Measurements from ENCODE around the gene ANXA1.

Gene ANXA1

DNA sequence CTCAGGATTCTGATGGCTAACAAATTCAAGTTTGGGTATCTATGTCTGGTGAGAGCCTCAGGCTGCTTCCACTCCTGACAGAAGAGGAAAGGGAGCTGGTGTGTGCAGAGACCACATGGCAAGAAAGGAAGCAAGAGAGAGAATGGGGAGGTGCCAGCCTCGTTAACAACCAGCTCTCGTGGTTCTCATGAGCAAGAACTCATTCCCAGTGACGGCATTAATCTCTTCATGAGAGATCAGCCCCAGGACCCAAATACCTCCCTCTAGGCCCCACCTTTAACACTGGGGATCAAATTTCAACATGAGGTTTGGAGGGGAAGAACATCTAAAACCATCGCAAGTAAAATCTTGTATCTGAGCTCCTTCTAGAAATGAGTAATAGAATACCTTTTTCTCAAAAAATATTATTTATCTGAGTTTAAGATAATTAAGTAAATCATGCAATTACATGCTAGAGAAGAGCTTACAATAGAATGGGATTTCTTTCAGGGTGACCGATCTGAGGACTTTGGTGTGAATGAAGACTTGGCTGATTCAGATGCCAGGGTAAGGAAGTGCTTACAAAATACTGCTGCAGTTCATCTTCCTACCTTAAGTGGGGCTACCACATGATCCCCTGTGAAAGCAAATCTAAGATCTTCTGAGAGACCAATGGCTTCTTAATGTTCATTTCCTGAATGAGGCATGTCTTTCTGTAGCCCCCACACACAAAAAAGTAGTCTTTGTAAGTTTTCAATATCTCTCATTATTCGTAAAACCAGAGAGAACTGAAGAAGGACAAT is 11.5 kb downstream of the ANXA1 start:
- no peak overlapping the region for H2AFZ ChIP-seq (ENCODE audit: low read depth, low read length)

DNA sequence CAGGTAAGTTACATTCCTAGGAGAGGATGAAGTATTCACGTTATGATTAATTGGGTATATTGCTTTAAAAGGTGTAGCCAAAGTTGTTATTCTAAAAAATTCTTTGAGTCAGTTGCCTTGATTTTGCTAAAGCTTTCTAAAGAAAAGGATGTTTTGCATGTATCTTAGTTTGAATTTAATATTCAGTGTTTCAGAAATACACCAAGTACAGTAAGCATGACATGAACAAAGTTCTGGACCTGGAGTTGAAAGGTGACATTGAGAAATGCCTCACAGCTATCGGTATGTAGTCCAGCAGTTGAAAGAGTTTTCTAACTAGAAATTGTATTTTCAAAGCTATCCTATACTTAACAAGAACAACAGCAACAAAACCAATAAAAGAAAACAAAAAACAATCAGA is 14.2 kb downstream of the ANXA1 start:
- no peaks in the 10 kb centered on the region for H3K36me3 ChIP-seq (ENCODE audit: insufficient read depth, low read length)
- H3K4me1 ChIP-seq (ENCODE audit: insufficient read depth, low read length) = peaks cover 3% of the 10 kb centered on the region
- H2AFZ ChIP-seq (ENCODE audit: low read depth, low read length) = no peak overlapping the region
- no peaks in the 10 kb centered on the region for H3K27me3 ChIP-seq (ENCODE audit: insufficient read depth, low read length)
- no peaks in the 10 kb centered on the region for H3K9me3 ChIP-seq (ENCODE audit: low read length)
- H3K4me3 ChIP-seq (ENCODE audit: low read length) = no peak overlapping the region

More for the DNA sequence above, 11.5 kb downstream of the ANXA1 start:
- Histone ChIP-seq H3K36me3 (ENCODE audit: insufficient read depth, low read length) (no peaks in the 10 kb centered on the region), H3K9me3 (ENCODE audit: low read length) (no peaks in the 10 kb centered on the region), H3K27me3 (ENCODE audit: insufficient read depth, low read length) (no peaks in the 10 kb centered on the region), H3K4me1 (ENCODE audit: insufficient read depth, low read length) (peaks cover 6% of the 10 kb centered on the region), H3K4me3 (ENCODE audit: low read length) (no peak overlapping the region)

DNA sequence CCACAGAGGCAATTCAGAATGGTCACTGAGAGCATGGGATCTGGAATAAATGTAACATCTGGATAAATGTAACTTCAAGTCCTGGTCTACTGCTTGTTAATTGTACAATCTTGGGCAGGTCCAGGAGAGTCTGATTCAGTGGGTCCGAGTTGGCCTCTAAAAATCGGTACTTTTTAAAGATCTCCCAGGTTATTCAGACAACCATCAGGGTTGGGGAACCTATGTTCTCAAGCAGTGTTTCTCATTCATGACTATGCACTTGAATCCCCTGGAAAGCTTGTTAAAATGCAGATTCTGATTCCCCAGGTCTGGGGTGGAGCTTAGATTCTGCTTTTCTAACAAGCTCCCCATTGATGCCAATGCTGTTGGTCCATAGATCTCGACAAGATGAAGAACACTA is 14.8 kb downstream of the ANXA1 start:
- Histone ChIP-seq H3K9me3 (ENCODE audit: low read length) (no peaks in the 10 kb centered on the region), H3K36me3 (ENCODE audit: insufficient read depth, low read length) (no peaks in the 10 kb centered on the region), H3K27me3 (ENCODE audit: insufficient read depth, low read length) (no peaks in the 10 kb centered on the region)

DNA sequence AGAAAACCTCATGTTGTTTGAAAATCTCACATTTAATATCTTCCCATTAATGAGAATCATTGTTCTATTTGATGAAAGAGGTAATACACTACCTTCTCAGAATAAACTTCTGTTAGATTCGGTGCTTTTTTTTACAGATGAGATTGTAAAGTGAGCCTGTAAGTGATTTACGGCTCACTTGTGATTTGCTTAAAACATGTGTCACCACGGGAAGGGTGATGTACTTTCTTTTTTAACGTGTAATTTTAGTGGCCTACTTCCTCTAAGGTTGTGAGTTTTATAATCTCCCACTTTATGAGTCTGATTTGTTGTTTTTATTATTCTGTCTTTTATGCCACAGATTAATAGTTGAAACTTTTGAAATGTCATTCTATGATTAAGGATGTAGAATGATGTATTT is 15.9 kb downstream of the ANXA1 start:
- H3K4me1 ChIP-seq (ENCODE audit: insufficient read depth, low read length) = no peaks in the 10 kb centered on the region
- H3K27me3 ChIP-seq (ENCODE audit: insufficient read depth, low read length) = no peaks in the 10 kb centered on the region
- H3K4me3 ChIP-seq (ENCODE audit: low read length) = no peak overlapping the region
- H2AFZ ChIP-seq (ENCODE audit: low read depth, low read length) = no peak overlapping the region
- H3K36me3 ChIP-seq (ENCODE audit: insufficient read depth, low read length) = no peaks in the 10 kb centered on the region
- no peaks in the 10 kb centered on the region for H3K9me3 ChIP-seq (ENCODE audit: low read length)

More for the DNA sequence above, 14.8 kb downstream of the ANXA1 start:
- Histone ChIP-seq H3K4me1 (ENCODE audit: insufficient read depth, low read length) (peaks cover 2% of the 10 kb centered on the region), H3K4me3 (ENCODE audit: low read length) (no peak overlapping the region), H2AFZ (ENCODE audit: low read depth, low read length) (no peak overlapping the region)

DNA sequence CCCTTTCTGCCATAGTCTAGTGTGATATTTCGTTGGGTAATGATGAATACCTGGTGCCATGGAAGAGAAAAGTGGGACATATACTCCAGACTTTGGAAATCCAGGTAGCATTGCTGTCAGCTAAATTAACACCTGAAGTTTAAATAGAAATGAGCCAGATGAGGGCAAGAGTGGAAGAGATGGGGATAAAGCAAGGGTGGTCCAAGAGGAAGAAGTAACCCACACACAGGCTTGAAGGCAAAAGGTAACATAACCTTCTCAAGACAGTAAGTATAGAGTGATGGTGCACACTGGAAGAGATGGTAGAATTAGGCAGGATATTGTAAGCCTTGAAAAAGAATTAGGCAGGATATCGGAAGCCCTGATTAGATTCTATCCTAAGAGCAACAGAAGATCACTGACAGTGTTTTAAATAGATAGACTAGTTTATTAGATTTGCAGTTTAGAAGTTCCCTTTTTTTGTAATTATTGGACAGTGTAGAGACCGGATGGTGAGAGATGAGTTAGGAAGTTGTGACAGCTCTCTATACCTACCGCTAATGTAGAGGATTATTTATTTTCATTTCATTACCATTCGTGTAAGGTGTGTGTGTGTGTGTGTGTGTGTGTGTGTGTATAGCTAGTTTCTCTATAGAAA is 16.8 kb downstream of the ANXA1 start:
- H3K4me1 ChIP-seq (ENCODE audit: insufficient read depth, low read length) = no peaks in the 10 kb centered on the region
- H3K27me3 ChIP-seq (ENCODE audit: insufficient read depth, low read length) = no peaks in the 10 kb centered on the region
- H3K9me3 ChIP-seq (ENCODE audit: low read length) = no peaks in the 10 kb centered on the region
- no peak overlapping the region for H3K4me3 ChIP-seq (ENCODE audit: low read length)
- H3K36me3 ChIP-seq (ENCODE audit: insufficient read depth, low read length) = no peaks in the 10 kb centered on the region
- H2AFZ ChIP-seq (ENCODE audit: low read depth, low read length) = no peak overlapping the region

DNA sequence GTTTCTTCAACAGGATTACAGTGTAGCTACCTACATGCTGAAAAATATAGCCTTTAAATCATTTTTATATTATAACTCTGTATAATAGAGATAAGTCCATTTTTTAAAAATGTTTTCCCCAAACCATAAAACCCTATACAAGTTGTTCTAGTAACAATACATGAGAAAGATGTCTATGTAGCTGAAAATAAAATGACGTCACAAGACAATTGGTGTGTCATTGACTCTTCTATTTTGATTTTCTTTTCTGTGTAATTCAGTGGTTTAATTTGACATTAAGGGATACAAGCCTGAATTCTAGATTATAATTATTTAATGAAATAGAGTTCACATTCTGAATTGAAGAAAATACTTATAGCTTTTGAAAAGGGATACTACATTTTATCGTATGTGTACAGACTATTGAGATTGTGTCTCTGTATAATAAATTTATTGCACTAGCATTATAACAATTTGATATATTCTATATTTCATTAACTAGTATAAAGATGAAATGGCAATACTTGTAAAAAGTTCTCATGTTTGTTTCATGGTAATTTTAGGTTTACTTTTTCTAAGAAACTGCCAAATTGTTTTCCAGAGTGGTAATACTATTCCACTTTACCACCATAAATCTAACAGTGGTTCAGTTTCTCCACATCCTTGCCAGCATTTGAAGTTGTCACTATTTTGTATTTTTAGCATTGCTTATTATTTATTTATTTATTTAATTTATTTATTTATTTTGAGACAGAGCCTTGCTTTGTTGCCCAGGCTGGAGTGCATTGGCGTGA is 18.7 kb downstream of the ANXA1 start:
- no peak overlapping the region for H2AFZ ChIP-seq (ENCODE audit: low read depth, low read length)
- H3K36me3 ChIP-seq (ENCODE audit: insufficient read depth, low read length) = no peaks in the 10 kb centered on the region
- no peak overlapping the region for H3K4me3 ChIP-seq (ENCODE audit: low read length)
- H3K4me1 ChIP-seq (ENCODE audit: insufficient read depth, low read length) = peaks cover 5% of the 10 kb centered on the region
- H3K27me3 ChIP-seq (ENCODE audit: insufficient read depth, low read length) = no peaks in the 10 kb centered on the region
- H3K9me3 ChIP-seq (ENCODE audit: low read length) = no peaks in the 10 kb centered on the region

DNA sequence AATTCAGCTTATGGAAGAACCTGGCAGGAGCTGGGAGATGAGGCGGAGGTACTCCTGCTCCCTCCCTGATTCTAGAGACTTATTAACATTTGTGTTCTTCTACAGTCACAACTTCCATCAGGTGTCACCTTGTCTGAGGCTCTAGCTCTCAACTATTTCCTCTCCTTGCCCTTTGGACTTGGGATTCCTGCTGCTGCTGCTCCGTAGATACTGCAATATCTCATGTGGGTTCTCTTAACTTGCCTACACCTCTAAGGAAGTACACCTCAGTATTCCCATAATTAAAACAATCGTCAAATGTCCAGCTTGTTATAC is 21.2 kb downstream of the ANXA1 start:
- Histone ChIP-seq H3K27me3 (ENCODE audit: insufficient read depth, low read length) (no peaks in the 10 kb centered on the region), H2AFZ (ENCODE audit: low read depth, low read length) (no peak overlapping the region), H3K4me1 (ENCODE audit: insufficient read depth, low read length) (peaks cover 5% of the 10 kb centered on the region), H3K9me3 (ENCODE audit: low read length) (no peaks in the 10 kb centered on the region), H3K36me3 (ENCODE audit: insufficient read depth, low read length) (no peaks in the 10 kb centered on the region), H3K4me3 (ENCODE audit: low read length) (no peak overlapping the region)

DNA sequence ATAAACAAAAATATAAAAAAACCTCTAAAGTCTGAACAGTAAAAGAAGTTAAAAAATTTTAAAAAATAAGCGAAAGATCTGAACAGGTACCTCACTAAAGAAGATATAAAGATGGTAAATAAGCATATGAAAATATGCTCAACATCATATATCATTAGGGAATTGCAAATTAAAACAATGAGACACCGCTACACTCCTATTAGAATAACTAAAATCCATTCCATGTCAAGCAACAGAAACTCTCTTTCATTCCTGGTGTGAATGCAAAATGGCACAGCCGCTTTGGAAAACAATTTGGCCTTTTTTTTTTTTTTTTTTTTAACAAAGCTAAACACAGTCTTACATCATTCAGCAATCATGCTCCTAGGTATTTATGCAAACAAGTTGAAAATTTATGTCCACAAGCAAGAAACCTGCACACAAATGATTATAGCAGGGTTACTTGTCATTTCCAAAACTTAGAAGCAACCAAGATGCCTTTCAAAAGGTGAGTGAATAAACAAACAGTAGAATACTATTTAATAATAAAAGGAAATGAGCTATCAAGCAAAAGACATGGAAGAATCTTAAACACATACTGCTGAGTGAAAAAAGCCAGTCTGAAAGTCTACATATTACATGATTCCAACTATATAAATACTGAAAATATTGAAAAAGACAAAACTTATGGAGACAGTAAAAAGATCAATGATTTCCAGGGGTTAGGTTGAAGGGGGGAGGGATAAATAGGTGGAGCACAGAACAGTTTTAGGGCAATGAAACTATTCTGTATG is 22.1 kb downstream of the ANXA1 start:
- Histone ChIP-seq H3K4me3 (ENCODE audit: low read length) (no peak overlapping the region), H3K27me3 (ENCODE audit: insufficient read depth, low read length) (no peaks in the 10 kb centered on the region), H3K4me1 (ENCODE audit: insufficient read depth, low read length) (peaks cover 5% of the 10 kb centered on the region), H3K9me3 (ENCODE audit: low read length) (no peaks in the 10 kb centered on the region), H2AFZ (ENCODE audit: low read depth, low read length) (peak overlapping the region; percentile 33), H3K36me3 (ENCODE audit: insufficient read depth, low read length) (no peaks in the 10 kb centered on the region)

DNA sequence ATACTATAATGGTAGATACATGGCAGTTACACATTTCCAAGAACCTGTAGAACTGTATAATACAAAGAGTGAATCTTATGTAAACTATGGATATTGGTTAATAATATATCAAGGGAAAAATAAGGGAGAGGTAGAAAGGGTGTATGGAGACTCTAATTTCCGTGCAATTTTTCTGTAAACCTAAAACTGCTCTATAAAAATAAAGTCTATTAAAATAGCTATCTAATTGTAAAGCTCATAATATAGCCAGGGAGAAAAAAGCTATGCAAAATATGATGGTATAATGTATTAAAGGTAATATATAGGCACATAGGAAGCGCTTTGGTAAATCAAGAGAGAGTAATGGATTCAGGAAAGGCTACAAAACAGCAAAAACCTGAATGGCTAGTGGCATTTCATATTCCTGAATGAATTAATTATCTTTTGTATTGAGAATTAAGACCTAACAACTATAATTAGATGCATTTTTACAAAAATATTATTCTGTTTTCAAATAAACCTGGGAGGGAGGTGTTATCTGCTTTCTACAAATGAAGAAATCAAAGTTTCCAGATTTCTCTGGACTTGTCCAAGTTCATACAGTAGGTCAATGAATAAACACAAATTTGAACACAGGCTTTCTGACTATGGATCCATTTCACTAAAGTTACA is 22.8 kb downstream of the ANXA1 start:
- H2AFZ ChIP-seq (ENCODE audit: low read depth, low read length) = no peak overlapping the region
- H3K27me3 ChIP-seq (ENCODE audit: insufficient read depth, low read length) = no peaks in the 10 kb centered on the region
- no peaks in the 10 kb centered on the region for H3K36me3 ChIP-seq (ENCODE audit: insufficient read depth, low read length)
- H3K9me3 ChIP-seq (ENCODE audit: low read length) = no peaks in the 10 kb centered on the region
- H3K4me1 ChIP-seq (ENCODE audit: insufficient read depth, low read length) = peaks cover 7% of the 10 kb centered on the region
- H3K4me3 ChIP-seq (ENCODE audit: low read length) = no peak overlapping the region

DNA sequence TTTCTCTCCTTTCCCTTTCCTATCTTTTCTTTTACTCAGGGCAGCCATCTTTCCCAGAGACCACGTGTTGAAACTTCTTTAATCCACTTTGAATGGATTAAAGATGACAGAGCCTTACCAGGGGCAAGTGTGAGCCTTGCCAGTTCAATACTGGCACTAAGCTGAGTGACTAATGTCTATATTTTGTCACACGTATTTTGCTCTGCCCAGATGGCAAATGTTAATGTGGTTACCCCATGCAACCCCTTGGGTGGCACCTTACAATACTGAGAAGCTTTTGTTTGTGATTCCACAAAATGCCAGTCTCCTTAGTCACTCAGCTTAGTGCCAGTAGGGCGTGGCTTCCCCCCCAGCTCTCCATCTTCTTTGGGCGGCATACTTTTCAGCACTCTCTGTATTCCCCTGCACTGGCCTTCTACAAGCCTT is 24.8 kb downstream of the ANXA1 start:
- Histone ChIP-seq H3K4me1 (ENCODE audit: insufficient read depth, low read length) (peaks cover 10% of the 10 kb centered on the region), H2AFZ (ENCODE audit: low read depth, low read length) (no peak overlapping the region), H3K4me3 (ENCODE audit: low read length) (no peak overlapping the region), H3K9me3 (ENCODE audit: low read length) (no peaks in the 10 kb centered on the region), H3K27me3 (ENCODE audit: insufficient read depth, low read length) (no peaks in the 10 kb centered on the region), H3K36me3 (ENCODE audit: insufficient read depth, low read length) (no peaks in the 10 kb centered on the region)

DNA sequence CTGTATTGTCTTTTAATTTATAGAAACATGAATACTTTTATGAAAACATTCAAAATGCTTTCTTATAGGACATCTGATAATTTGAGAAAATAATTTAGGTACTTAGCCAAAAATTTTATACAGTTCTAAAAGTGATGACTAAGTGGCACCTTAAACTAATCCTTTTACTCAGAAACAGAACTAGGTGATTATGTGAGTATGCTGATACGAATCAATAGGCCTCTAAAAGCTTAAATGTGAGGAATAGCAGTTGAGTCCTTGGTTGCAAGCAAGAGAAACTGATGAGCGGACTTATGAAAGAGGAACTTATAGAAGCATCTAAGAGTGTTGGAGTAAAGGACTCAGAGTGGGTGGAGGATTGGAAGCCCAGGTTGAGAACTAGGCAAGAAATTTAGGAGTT is 26.4 kb downstream of the ANXA1 start:
- no peaks in the 10 kb centered on the region for H3K9me3 ChIP-seq (ENCODE audit: low read length)
- no peaks in the 10 kb centered on the region for H3K36me3 ChIP-seq (ENCODE audit: insufficient read depth, low read length)
- no peaks in the 10 kb centered on the region for H3K27me3 ChIP-seq (ENCODE audit: insufficient read depth, low read length)
- H2AFZ ChIP-seq (ENCODE audit: low read depth, low read length) = no peak overlapping the region
- peaks cover 10% of the 10 kb centered on the region for H3K4me1 ChIP-seq (ENCODE audit: insufficient read depth, low read length)
- no peak overlapping the region for H3K4me3 ChIP-seq (ENCODE audit: low read length)

DNA sequence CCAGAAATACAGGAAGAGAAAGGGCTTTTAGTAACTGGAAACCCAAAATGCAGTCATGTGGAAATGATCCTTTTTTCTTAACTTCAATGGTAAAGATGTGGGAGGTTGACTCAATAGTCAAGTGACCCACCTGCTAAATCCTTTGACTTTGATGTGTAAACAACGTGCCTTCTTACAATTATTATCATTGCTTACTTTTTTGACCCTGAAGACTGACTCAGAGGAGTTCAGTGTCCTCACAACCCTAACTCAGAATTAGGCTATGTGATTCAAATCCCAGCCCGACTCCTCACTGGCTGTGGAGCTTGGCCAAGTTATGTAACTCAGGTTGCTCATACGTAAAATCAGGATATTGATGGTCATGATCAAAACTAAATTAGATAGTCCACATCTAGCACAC is 27.9 kb downstream of the ANXA1 start:
- peak overlapping the region; percentile 5 for H2AFZ ChIP-seq (ENCODE audit: low read depth, low read length)
- no peaks in the 10 kb centered on the region for H3K27me3 ChIP-seq (ENCODE audit: insufficient read depth, low read length)
- no peaks in the 10 kb centered on the region for H3K36me3 ChIP-seq (ENCODE audit: insufficient read depth, low read length)
- no peak overlapping the region for H3K4me3 ChIP-seq (ENCODE audit: low read length)
- H3K9me3 ChIP-seq (ENCODE audit: low read length) = no peaks in the 10 kb centered on the region
- peaks cover 6% of the 10 kb centered on the region for H3K4me1 ChIP-seq (ENCODE audit: insufficient read depth, low read length)

Measured in neuron (in vitro differentiated cells).